ENCODE data around the gene NDUFA6.
"Not testable (repeated sequence)": the region's sequence is repeated elsewhere in the genome, so short reads cannot be mapped to it uniquely, and the experiment has no call there.

The NDUFA6 gene

GRCh38 chr22:42111798-42112197 lies 21.2 kb upstream of the NDUFA6 start:
- no peak for DNase-seq

- DNase-seq, result no peak
Observed at GRCh38 chr22:42108848-42109247, 18.3 kb upstream of the NDUFA6 start.

GRCh38 chr22:42104332-42104860 lies 13.8 kb upstream of the NDUFA6 start:
- not testable (repeated sequence) for DNase-seq

- DNase-seq, result no peak
Observed at GRCh38 chr22:42101199-42101598, 10.6 kb upstream of the NDUFA6 start.

- DNase-seq, result no peak
Observed at GRCh38 chr22:42091455-42091782, 847 bp upstream of the NDUFA6 start.

GRCh38 chr22:42086051-42086450 lies 4.5 kb downstream of the NDUFA6 start:
- no peak for DNase-seq

DNA sequence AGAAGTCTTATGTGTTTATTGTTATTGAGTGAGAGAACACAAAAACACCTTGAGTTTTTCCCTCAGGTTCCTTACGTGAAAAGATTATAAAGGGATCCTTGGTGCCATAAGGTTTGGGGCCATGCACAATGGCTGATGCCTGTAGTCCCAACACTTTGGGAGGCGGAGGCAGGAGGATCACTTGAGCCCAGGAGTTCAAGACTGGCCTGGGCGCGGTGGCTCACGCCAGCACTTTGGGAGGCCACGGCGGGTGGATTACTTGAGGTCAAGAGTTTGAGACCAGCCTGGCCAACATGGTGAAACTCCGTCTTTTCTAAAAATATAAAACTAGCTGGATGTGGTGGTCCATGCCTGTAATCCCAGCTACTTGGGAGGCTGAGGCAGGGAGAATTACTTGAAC lies 5.7 kb downstream of the NDUFA6 start:
- DNase-seq, result no peak

DNA sequence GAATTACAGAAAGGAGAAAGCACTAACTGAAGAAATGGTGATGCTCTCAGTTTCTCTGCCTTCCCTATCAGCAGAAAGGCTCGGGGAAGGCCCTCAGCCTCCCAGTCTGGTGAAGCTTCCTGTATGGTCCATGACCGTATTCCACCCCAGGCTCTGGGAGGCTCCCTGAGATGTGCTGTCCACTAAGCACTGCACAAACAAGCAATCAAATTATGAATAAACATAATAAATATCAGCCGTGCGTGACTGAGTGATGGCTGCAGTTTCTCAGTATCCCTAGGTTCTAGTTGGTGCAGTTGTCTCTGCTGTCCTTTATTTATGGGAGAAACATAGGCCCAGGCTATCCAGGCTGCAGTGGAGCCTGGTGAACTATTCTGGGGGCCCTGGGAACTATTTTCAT lies 7.5 kb downstream of the NDUFA6 start:
- no peak for DNase-seq

- DNase-seq, result peak; percentile 29
Observed at GRCh38 chr22:42080287-42080686, 10.3 kb downstream of the NDUFA6 start.

GRCh38 chr22:42079319-42080251 lies 11.0 kb downstream of the NDUFA6 start, which contains the start of gene SMDT1:
SMDT1 (plus strand) TSS chr22:42079700; CDS start chr22:42079769, 69 bp downstream.
- DNase-seq, result peak; percentile 99

GRCh38 chr22:42078469-42079318 lies 11.9 kb downstream of the NDUFA6 start:
- DNase-seq, result no peak

GRCh38 chr22:42077486-42078125 lies 13.0 kb downstream of the NDUFA6 start:
- no peak for DNase-seq

DNA sequence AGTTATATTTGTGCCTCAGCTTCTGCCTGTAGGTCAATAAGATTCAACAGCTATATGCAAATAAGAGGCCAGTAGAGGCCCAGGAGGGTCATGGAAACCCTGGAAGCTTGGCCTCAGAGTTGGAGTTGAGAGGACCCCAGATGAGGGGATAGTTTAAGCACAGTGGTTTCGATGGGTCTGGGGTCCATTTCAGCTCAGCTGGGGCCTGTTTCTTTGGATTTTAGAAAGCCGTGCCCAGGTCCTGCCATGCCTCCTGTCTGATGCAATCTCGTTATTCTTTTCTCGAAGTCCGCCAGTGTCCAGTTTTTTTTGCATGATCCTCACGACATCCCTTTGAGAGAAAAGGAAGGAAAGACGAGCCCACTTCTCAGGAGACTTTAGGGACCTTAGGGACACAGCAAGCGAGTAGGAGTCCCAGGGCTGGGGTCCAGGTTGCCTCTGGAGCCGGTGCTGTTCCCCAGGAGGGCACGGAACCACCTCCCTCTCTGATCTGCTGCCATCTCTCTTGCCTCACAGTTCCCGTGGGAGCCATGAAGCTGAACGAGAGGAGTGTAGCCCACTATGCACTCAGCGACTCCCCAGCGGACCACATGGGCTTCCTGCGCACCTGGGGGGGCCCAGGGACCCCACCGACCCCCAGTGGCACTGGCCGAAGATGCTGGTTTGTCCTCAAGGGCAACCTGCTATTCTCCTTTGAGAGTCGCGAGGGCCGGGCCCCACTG lies 13.6 kb downstream of the NDUFA6 start:
- DNase-seq, result no peak

- no peak for DNase-seq
Observed at GRCh38 chr22:42074846-42075676, 15.5 kb downstream of the NDUFA6 start.

GRCh38 chr22:42074132-42074811 lies 16.3 kb downstream of the NDUFA6 start, which contains the start of gene PHETA2:
PHETA2 (plus strand) TSS chr22:42074248; CDS start chr22:42077294, 3,046 bp downstream.
- DNase-seq, result peak; percentile 62

DNA sequence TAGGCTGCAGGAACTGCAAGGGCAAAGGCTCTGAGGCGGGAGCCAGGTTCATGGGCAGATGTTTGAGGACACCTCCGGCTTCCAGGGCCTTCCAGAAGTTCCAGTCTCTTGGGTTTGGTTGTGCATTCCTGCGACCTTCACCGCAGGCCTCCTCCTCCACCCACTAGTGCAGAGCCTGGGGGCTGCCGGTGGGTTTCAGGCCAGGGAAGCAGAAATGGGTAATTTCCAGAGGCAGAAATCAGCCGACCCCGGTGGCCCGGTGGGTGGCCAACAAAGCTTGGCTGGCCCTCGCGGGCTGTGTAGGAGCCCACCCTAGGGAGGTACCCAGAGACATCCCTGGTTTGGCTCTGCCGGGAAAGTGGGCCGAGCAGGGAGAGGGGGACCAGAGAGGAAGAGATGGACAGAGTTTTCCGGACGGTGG lies 16.9 kb downstream of the NDUFA6 start:
- DNase-seq, result no peak

DNA sequence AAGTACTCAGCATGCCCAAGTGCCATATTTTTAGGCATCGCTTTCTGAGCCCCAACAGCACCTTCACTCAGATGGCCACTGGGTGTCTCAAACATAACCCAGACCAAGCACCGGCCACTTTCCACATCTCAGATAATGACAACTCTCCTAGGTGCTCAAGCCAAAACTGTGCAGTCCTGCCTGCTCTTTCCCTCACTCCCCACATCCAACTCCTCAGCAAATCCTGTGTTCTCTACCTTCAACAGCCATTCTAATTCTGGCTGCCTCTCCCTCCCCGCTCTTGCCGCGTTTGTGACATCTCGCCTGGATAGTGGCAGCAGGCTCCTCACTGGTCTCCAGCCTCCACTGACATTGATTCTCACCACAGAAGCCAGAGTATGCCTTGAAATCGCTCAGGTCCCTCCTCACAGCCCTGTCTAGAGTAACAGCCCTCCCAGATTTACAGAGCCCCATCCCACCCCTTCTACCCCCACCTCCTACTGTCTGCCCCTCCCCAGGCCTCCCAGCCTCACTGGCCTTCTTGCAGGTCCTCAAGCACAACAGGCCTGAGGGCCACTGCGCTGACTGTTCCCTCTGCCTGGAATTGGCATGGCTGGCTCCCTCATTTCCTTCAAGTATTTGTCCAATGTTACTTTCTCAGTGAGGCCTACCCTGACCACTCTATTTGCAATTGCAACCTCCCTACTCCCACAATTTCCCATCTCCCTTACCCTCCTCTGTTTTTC lies 17.8 kb downstream of the NDUFA6 start:
- DNase-seq, result no peak

DNA sequence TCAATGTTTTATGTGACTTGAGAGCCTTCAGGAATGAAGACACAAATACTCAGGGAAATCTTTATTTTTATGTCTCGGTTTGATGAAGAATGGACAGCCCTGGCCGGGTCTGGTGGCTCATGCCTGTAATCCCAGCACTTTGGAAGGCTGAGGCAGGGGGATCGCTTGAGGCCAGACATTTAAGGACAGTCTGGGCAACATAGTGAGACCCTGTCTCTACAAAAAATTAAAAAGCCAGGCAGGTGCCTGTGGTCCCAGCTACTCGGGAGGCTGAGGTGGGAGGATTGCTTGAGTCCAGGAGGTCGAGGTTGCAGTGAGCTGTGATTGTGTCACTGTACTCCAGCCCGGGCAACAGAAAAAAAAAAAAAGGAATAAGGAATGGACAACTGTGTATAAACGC lies 19.1 kb downstream of the NDUFA6 start:
- not testable (repeated sequence) for DNase-seq

DNA sequence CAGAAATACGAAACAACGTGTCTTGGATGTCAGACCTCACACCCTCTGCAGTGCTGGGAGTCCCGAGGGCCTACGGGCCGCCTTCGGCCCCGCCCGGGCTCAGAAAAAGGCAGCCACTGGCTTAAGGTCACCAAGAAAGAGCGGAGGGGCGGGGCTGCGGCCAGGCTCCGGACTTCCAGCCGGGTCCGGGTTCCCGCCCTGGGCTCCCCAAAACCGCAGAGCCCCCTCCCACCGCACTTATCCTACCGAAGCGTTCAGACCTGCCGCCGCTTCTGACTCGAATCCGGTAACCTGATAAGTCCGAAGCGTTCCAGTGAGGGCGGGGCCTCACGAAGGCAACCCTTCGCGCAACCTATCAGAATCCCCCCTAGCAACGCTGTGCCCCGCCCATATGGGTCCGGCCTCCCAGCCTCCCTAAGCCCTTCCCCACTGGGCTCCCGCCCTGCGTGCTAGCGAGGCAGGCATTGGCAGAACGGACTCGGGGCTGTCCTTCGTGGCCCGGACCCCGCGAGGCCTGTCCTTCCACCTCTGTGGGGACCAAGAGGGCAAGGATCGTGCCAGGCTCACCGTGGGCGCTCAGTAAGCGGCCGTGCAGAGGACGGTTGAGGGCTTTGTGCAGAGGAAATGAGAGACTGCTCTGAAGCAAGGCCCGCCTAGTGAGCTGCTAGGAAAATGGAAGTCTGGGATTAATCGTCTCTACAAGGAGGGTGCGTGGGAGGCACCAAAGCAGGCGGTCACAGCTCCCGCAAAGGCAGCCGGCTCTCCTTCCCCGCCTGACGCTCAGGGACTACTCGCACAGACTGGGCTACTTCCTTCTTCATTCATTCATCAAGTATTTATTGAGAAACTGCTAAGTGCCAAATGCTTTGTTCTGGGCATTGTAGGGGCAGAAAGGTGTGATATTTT lies 19.8 kb downstream of the NDUFA6 start, which contains the start of gene NAGA:
Gene NAGA, minus strand, starts transcription at position 296 of the 906 bp plus-strand sequence. CDS start 515 bp downstream, outside the sequence.
- peak; percentile 95 for DNase-seq

All from fibroblast of skin of right quadriceps (primary cell).